ENCODE data around the gene CPT1B. TPM values are rescaled to one million over a fixed set of nuclear protein-coding genes. Genes with fewer than 3 reads are reported as not detected.
"Not testable (repeated sequence)": the region's sequence is repeated elsewhere in the genome, so short reads cannot be mapped to it uniquely, and the experiment has no call there.

The CPT1B gene
- total RNA-seq, 6 experiments from 2014 or later = 3.8 to 30.7 (median 13.0) TPM

DNA sequence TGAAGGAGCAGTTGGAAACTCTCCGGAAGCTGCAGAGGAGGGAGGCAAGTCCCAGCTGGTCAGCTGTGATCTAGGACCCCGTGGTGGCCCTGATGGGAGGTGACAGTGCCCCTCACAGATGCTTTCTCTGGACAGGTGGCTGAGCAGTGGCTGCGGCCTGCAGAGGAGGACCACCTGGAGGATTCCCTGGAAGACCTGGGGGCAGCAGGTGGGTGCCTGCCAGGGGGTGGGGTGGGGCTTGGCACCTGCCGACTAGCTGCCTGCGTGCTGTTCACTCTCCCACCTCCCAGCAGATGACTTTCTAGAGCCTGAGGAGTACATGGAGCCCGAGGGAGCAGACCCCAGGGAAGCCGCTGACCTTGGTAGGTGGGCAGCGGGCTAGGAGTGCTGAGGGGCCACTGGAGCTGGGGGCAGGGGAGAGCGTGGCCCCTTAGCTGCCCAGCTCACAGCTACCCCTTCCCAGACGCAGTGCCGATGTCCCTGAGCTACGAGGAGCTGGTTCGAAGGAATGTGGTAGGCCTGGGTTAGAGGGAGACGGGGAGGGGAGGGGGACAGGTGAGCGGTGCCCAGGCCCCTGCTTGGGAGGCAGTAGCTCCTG lies 55.9 kb downstream of the CPT1B start:
- no peak for DNase-seq
- no peak overlapping the region for H3K27ac ChIP-seq
- no CpG with 5 or more reads among the region's 15 CpGs for WGBS (ENCODE audit: insufficient coverage, low coverage, low lambda C conversion rate, missing lambda C conversion rate)
- no peaks in the 10 kb centered on the region for H3K27me3 ChIP-seq
- no peak for ATAC-seq
- H3K4me1 ChIP-seq = peaks cover 0 to 24% (median 8%) of the 10 kb centered on the region in 4 donors
- no peak overlapping the region for H3K4me3 ChIP-seq
- intact Hi-C loops (cut with DNase I) = loop anchor here in 1 of 2 donors (10.0 kb wide), 1 partner anchor 92 kb away; no protein-coding TSS in a partner anchor
- TF ChIP-seq, protein P1, sequence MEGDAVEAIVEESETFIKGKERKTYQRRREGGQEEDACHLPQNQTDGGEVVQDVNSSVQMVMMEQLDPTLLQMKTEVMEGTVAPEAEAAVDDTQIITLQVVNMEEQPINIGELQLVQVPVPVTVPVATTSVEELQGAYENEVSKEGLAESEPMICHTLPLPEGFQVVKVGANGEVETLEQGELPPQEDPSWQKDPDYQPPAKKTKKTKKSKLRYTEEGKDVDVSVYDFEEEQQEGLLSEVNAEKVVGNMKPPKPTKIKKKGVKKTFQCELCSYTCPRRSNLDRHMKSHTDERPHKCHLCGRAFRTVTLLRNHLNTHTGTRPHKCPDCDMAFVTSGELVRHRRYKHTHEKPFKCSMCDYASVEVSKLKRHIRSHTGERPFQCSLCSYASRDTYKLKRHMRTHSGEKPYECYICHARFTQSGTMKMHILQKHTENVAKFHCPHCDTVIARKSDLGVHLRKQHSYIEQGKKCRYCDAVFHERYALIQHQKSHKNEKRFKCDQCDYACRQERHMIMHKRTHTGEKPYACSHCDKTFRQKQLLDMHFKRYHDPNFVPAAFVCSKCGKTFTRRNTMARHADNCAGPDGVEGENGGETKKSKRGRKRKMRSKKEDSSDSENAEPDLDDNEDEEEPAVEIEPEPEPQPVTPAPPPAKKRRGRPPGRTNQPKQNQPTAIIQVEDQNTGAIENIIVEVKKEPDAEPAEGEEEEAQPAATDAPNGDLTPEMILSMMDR (IDR thresholded peaks at IDR 0.05) = no peak
- no peak for TF ChIP-seq POLR2A (IDR thresholded peaks at IDR 0.05)
- H3K36me3 ChIP-seq = peaks cover 0 to 27% (median 7%) of the 10 kb centered on the region in 4 donors
- no peaks in the 10 kb centered on the region for H3K9me3 ChIP-seq

DNA sequence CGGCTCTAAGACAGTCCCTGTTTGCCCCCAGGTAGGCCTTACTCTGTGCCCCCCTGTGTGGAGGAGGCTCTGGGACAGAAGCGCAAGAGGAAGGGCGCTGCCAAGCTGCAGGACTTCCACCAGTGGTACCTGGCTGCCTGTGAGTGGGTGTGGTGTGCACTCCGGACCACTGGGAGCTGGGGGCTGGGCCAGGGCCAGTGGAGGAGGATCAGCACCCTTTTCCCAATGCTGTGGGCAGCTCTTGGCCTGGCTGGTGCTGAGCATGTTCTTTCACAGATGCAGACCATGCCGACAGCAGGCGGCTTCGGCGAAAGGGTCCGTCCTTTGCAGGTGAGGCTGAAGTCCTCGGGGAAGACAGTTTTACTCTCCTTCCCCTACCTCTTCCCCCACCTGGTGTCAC lies 56.5 kb downstream of the CPT1B start:
- Histone ChIP-seq H3K9me3 (no peaks in the 10 kb centered on the region), H3K27ac (no peak overlapping the region), H3K4me3 (no peak overlapping the region), H3K4me1 (peaks cover 0 to 18% (median 8%) of the 10 kb centered on the region in 4 donors), H3K36me3 (peaks cover 0 to 27% (median 7%) of the 10 kb centered on the region in 4 donors), H3K27me3 (no peaks in the 10 kb centered on the region)
- no peak for DNase-seq
- 92% methylated on average over 6 of the region's 10 CpGs for WGBS (ENCODE audit: insufficient coverage, low coverage, low lambda C conversion rate, missing lambda C conversion rate)
- TF ChIP-seq POLR2A (IDR thresholded peaks at IDR 0.05) = no peak
- TF ChIP-seq, protein P1 (IDR thresholded peaks at IDR 0.05) = no peak
- no peak for ATAC-seq
- intact Hi-C loops (cut with DNase I) = loop anchor here in 1 of 2 donors (10.0 kb wide), 1 partner anchor 93 kb away; no protein-coding TSS in a partner anchor

DNA sequence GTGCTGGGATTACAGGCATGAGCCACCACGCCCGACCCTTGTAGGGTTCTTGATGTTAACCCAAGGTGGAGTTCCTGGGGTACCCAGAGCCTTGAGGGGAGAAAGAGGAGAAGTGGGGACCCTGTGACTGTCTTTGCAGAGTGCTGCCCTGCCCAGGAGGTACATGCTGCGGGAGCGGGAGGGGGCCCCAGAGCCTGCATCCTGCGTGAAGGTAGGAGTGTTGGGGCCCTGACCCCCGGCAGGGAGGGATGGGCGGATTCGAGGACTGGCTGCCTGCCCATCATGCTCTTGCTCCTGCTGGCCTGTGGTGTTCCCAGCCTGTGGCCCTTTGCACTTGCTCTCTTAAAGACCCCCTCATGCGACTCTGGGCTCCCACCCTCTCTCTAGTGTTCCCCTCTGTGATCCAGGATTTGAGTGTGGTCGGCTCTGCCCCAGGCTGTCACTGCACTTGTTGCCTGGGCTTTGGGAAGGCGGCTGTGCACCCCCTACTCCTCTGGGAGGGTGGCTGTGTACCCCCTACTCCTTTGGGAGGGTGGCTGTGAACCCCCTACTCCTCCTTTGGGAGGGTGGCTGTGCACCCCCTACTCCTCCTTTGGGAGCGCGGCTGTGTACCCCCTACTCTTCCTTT lies 57.3 kb downstream of the CPT1B start:
- H3K36me3 ChIP-seq = peaks cover 0 to 27% (median 7%) of the 10 kb centered on the region in 4 donors
- WGBS (ENCODE audit: insufficient coverage, low coverage, low lambda C conversion rate, missing lambda C conversion rate) = 81% methylated on average over 4 of the region's 13 CpGs
- TF ChIP-seq, protein P1 (IDR thresholded peaks at IDR 0.05) = no peak
- no peak for TF ChIP-seq POLR2A (IDR thresholded peaks at IDR 0.05)

DNA sequence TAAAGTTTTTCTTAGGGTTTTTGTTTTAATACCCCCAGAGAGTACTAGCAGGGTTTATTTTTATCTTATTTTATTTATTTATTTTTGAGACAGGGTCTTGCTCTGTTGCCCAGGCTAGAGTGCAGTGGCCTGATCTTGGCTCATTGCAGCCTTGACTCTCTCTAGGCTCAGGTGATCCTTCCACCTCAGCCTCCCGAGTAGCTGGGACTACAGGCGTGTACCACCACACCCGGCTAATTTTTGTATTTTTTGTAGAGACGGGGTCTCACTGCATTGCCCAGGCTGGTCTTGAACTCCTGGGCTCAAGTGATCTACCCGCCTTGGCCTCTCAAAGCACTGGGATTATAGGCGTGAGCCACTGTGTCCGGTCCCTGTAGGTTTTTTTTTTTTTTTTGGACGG lies 58.0 kb downstream of the CPT1B start:
- peaks cover 0 to 27% (median 7%) of the 10 kb centered on the region in 4 donors for H3K36me3 ChIP-seq
- ATAC-seq, H3K27ac ChIP-seq, H3K9me3 ChIP-seq, DNase-seq, H3K4me3 ChIP-seq, H3K27me3 ChIP-seq: not testable (repeated sequence)
- H3K4me1 ChIP-seq = peaks cover 0 to 16% (median 6%) of the 10 kb centered on the region in 4 donors
- intact Hi-C loops (cut with DNase I) = loop anchor here in 1 of 2 donors (10.0 kb wide), 1 partner anchor 95 kb away; no protein-coding TSS in a partner anchor
- WGBS (ENCODE audit: insufficient coverage, low coverage, low lambda C conversion rate, missing lambda C conversion rate) = 90% methylated on average over 2 of the region's 8 CpGs

More for the DNA sequence above, 57.3 kb downstream of the CPT1B start:
- no peaks in the 10 kb centered on the region for H3K9me3 ChIP-seq
- intact Hi-C loops (cut with DNase I) = loop anchor here in 1 of 2 donors (10.0 kb wide), 1 partner anchor 94 kb away; no protein-coding TSS in a partner anchor
- peaks cover 0 to 16% (median 6%) of the 10 kb centered on the region in 4 donors for H3K4me1 ChIP-seq
- no peaks in the 10 kb centered on the region for H3K27me3 ChIP-seq
- H3K27ac ChIP-seq = no peak overlapping the region
- no peak for ATAC-seq
- no peak for DNase-seq
- no peak overlapping the region for H3K4me3 ChIP-seq

DNA sequence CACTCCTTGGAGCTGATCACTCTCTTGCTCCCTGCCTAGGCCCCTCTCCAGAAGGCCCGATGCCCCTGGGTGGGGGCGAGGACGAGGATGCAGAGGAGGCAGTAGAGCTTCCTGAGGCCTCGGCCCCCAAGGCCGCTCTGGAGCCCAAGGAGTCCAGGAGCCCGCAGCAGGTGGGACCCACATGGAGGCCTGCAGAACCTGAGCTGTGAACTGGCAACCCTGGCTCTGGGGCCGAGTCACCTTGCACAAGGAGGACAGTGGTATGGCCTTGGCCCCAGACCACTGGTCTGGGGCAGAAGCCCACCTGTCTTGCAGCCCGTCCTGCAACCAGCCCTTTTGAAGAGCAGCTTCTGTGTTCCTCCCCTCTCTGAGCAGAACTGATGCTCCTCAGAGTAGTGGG lies 59.1 kb downstream of the CPT1B start:
- Histone ChIP-seq H3K4me3 (no peak overlapping the region), H3K27ac (no peak overlapping the region), H3K4me1 (peaks cover 0 to 8% (median 4%) of the 10 kb centered on the region in 4 donors), H3K9me3 (no peaks in the 10 kb centered on the region), H3K36me3 (peaks cover 0 to 27% (median 7%) of the 10 kb centered on the region in 4 donors), H3K27me3 (no peaks in the 10 kb centered on the region)
- ATAC-seq = no peak
- intact Hi-C loops (cut with DNase I) = no loop called here
- no peak for TF ChIP-seq POLR2A (IDR thresholded peaks at IDR 0.05)
- TF ChIP-seq, protein P1 (IDR thresholded peaks at IDR 0.05) = no peak
- no CpG with 5 or more reads among the region's 8 CpGs for WGBS (ENCODE audit: insufficient coverage, low coverage, low lambda C conversion rate, missing lambda C conversion rate)
- no peak for DNase-seq

Data from right lobe of liver (tissue), 6 donors.